ENCODE measurements around the gene ARGLU1. TPM values are rescaled to one million over a fixed set of nuclear protein-coding genes. Genes with fewer than 3 reads are reported as not detected.

The ARGLU1 gene
- total RNA-seq, 1 donor from 2014 or later: 467 TPM

- TF ChIP-seq EZH2 (IDR thresholded peaks at IDR 0.05): no peak
- TF ChIP-seq CTCF (IDR thresholded peaks at IDR 0.05): no peak
- Histone ChIP-seq H3K27ac (no peak overlapping the region), H3K79me2 (ENCODE audit: low read depth) (no peaks in the 10 kb centered on the region), H3F3A (ENCODE audit: low read depth) (peaks cover 10% of the 10 kb centered on the region), H3K4me3 (no peak overlapping the region), H3K4me1 (peaks cover 4% of the 10 kb centered on the region), H3K9ac (no peak overlapping the region), H3K4me2 (no peak overlapping the region), H3K27me3 (no peaks in the 10 kb centered on the region), H3K9me3 (ENCODE audit: low read depth) (no peaks in the 10 kb centered on the region), H4K20me1 (ENCODE audit: low read depth) (no peaks in the 10 kb centered on the region), H2AFZ (replicated peaks) (no peak overlapping the region), H3K36me3 (no peaks in the 10 kb centered on the region)
- Mint-ChIP-seq H3K9me3 (no peaks in the 10 kb centered on the region), H3K27me3 (ENCODE audit: insufficient read depth, low read depth) (peaks cover 7% of the 10 kb centered on the region), H3K36me3 (no peaks in the 10 kb centered on the region), H3K4me1 (peaks cover 11% of the 10 kb centered on the region), H3K4me3 (no peak overlapping the region), H3K27ac (no peak overlapping the region)
- no peak for DNase-seq (ENCODE audit: low spot score)
Measured at GRCh38 chr13:106614874-106615273, 46.9 kb upstream of the ARGLU1 start.

GRCh38 chr13:106612688-106613087 lies 44.8 kb upstream of the ARGLU1 start:
- peaks cover 5% of the 10 kb centered on the region for H3K27me3 Mint-ChIP-seq (ENCODE audit: insufficient read depth, low read depth)
- Histone ChIP-seq H3K79me2 (ENCODE audit: low read depth) (no peaks in the 10 kb centered on the region), H3K9me3 (ENCODE audit: low read depth) (no peaks in the 10 kb centered on the region), H3K27me3 (no peaks in the 10 kb centered on the region), H3K4me2 (no peak overlapping the region), H3K4me3 (no peak overlapping the region), H3F3A (ENCODE audit: low read depth) (peaks cover 10% of the 10 kb centered on the region), H3K36me3 (no peaks in the 10 kb centered on the region), H3K27ac (no peak overlapping the region), H3K9ac (no peak overlapping the region), H2AFZ (replicated peaks) (peak overlapping the region; percentile 47), H4K20me1 (ENCODE audit: low read depth) (no peaks in the 10 kb centered on the region), H3K4me1 (peaks cover under 1% of the 10 kb centered on the region)
- H3K4me1 Mint-ChIP-seq: peaks cover 3% of the 10 kb centered on the region
- no peaks in the 10 kb centered on the region for H3K36me3 Mint-ChIP-seq
- TF ChIP-seq EZH2 (IDR thresholded peaks at IDR 0.05) (no peak), CTCF (IDR thresholded peaks at IDR 0.05) (no peak), EZH2phosphoT487 (IDR thresholded peaks at IDR 0.05) (no peak)
- no peak overlapping the region for H3K4me3 Mint-ChIP-seq
- H3K27ac Mint-ChIP-seq: no peak overlapping the region
- H3K9me3 Mint-ChIP-seq: no peaks in the 10 kb centered on the region
- no peak for DNase-seq (ENCODE audit: low spot score)

GRCh38 chr13:106610486-106610885 lies 42.5 kb upstream of the ARGLU1 start:
- H3K4me1 Mint-ChIP-seq: no peaks in the 10 kb centered on the region
- H3K9me3 ChIP-seq (ENCODE audit: low read depth): no peaks in the 10 kb centered on the region
- peaks cover 2% of the 10 kb centered on the region for H3K27me3 Mint-ChIP-seq (ENCODE audit: insufficient read depth, low read depth)
- no peaks in the 10 kb centered on the region for H3K4me1 ChIP-seq
- no peaks in the 10 kb centered on the region for H3K36me3 ChIP-seq
- no peak overlapping the region for H3K4me3 ChIP-seq
- H3K79me2 ChIP-seq (ENCODE audit: low read depth): no peaks in the 10 kb centered on the region
- no peak overlapping the region for H3K9ac ChIP-seq
- DNase-seq (ENCODE audit: low spot score): no peak
- no peak overlapping the region for H3K27ac Mint-ChIP-seq
- TF ChIP-seq EZH2phosphoT487 (IDR thresholded peaks at IDR 0.05): no peak
- TF ChIP-seq EZH2 (IDR thresholded peaks at IDR 0.05): no peak
- TF ChIP-seq CTCF (IDR thresholded peaks at IDR 0.05): no peak
- no peak overlapping the region for H3K27ac ChIP-seq
- no peaks in the 10 kb centered on the region for H3K36me3 Mint-ChIP-seq
- H3K4me3 Mint-ChIP-seq: no peak overlapping the region
- H3K4me2 ChIP-seq: no peak overlapping the region
- no peaks in the 10 kb centered on the region for H3K27me3 ChIP-seq
- H3F3A ChIP-seq (ENCODE audit: low read depth): no peaks in the 10 kb centered on the region
- H3K9me3 Mint-ChIP-seq: no peaks in the 10 kb centered on the region
- no peak overlapping the region for H2AFZ ChIP-seq (replicated peaks)
- H4K20me1 ChIP-seq (ENCODE audit: low read depth): no peaks in the 10 kb centered on the region

Data from neural progenitor cell (in vitro differentiated cells).